ENCODE results near the gene VAC14.
"Not testable (repeated sequence)": the region's sequence is repeated elsewhere in the genome, so short reads cannot be mapped to it uniquely, and the experiment has no call there.

Gene VAC14

DNA sequence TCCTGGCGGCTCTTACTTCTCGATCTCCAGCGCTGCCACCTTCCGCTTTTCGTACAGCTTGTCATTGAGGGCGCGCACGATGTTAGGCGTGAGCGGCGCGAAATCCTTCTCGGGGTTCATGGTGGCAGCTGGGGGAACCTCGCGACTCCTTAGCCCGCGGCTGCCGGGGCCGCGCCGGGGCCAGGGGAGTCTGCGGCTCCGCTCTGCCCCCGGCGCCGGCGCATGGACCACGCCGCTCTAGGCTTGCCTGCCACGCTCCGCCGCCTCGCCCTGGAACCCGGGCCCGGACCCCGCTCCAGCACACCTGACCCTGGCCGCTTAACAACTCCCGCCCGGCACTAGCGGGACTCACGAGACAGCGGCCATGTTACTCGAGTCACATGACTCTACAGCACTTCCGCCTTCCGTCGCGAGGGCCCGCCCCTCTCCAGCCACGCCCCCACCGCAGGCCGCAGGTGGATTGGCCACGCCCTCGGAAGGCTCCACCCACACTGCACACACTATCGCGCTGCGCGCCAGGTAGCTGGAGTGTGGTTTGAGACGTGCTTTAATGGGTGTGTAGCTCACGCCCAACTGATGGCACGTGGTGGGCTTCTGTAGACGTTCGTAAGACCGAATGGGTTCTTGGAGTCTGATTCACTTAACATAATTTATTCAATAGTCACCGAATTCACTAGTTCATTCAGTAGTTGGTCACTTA lies at the start of gene VAC14:
TSS of gene VAC14 (minus strand) at position 378 of the 700 bp plus-strand sequence. CDS start at position 120, 258 bp downstream.
- peak; percentile 95 to 97 for DNase-seq

DNA sequence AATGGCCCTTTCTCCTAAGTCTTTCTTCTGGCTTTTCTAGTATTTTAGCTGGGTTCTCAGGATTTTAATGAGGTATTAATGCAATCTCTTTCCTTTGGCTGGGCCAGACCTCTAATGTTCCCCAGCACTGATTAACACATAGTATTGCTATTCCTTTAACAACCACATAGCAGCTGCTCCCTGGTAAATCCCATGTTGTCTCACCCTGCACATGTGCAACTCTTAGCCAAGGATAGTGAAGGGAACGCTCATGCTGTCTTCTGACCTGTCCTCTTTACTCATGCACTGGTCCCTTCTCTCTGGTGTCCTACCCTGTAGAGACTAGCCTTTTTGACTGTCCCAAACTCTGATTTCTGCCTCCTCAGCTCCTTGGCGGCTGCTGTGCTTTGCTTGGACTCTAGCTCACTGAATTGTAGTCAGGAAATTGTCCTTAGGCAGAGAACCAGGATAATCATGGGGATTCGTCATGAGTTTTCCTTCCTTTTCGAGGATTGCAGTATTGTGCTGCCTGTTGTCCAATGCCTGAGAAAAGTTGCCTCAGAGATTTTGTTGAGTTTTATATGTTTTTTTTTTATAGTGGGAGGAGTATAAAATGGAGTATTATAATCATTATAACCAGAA lies 22.6 kb upstream of the VAC14 start:
- not testable (repeated sequence) for DNase-seq

DNA sequence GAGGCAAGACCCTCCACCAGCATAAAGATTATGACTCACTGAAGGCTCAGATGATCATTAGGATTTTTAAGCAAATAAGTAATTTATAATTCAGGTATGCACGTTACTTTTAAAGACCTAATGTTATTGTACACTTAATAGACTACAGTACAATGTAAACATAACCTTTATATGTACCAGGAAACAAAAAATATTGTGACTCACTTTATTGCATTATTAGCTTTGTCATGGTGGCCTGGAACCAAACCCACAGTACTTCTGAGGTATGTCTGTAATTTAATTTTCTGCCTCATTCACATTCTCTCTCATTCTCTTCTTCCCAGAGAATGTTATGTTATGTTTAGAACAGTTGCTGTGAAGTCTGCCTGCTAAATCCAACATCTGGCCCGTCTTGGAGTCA lies 21.8 kb upstream of the VAC14 start:
- not testable (repeated sequence) for DNase-seq

DNA sequence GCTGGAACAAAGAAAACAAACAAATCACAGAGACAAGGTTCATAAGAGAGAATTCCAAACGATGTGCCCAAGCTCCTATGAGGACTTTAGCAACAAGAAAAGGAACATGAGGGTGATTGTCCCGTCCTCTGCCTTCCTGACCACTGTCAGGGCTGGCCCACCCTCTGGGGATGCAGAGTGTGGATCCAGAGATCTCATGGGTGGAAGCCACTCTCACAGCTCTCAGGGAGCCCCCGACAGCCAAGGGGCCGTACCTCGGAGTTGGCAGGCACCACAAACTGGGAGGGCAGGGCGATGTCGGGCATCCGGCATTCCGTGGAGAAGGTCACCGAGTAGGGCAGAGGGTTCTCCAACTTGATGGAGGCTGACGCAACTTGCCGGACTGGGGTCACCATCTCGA lies 17.1 kb upstream of the VAC14 start:
- not testable (repeated sequence) for DNase-seq

DNA sequence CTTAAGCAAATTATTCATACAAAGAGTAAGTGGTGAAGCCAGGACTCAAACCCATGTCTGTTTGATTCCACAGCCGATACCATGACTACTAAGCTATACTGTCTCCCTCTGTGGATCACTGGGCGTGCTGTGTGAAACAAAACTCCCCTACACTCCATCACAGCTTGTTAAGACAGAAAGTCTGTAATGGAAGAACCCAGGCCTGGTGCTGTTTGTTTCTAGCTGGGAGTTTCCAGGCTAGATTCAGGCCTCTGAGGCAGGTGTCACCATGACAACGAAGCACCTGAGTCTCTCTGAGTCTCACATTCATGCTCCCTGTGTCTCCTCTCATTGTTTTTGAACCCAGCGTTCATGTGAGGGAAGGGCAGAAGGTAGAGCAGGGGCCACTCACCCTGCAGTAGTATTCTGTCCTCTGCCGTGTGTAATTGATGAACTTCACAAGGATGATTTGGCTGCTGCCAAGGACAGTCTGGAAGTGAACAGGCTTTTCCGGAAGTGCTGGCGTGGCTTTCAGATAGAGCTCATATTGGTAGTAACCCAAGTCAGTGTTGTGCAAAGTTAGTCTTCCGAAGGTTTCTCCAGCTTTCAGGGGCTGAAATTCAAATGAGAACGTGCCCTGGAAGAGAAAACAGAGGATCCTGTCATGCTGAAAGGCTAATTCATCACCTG lies 8.6 kb upstream of the VAC14 start:
- no peak for DNase-seq

DNA sequence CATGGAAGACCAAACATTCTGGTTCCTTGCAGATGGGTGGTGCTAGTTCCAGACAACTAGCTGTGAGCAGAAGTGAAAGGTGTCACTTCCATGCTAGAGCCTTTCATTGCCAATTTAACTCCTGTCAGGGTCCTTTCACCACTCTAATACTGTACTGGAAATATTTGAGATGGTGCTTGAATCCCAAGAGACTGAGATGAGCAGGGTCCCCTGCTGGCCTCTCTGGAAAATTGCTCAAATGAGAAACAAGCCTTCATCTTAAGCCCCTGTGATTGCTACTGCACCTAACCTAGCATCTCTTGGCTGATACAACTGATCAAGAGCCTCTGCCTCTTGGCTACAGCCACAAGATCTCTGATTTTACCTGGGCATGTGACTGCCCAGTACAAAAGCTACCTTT lies 7.4 kb upstream of the VAC14 start:
- no peak for DNase-seq

DNA sequence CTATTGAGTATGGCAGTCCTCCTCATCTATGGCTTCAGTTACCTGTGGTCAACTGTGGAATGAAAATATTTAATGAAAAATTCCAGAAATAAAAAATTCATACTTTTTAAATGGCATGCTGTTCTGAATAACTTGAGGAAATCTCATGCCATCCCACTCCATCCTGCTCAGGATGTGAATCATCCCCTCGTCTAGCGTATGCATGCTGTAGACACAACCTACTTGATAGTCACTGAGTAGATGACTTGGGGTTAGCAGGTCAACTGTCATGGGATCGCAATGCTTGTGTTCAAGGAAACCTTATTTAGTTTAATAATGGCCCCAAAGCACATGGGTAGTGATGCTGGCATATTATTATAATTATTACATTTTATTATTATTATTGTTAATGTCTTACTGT lies 4.8 kb upstream of the VAC14 start:
- DNase-seq, result no peak

DNA sequence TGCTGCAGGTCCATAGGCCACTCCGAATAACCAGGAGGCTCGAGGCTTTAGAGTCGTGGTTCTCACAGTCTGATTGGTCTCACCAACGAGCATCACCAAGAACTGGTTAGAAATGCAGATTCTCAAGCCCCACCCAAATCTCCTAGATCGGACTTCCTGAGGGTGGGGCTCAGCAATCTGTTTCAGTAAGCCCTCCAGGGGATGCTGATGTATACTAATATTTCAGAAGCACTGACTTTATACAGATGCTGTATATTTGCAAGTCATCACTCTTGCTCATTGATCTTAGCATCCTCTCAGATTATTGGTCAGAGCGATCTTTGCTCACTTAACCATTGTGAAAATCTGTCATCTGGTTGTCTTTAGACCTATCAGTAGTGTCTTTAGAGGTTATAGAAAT lies 4.4 kb upstream of the VAC14 start:
- no peak for DNase-seq

DNA sequence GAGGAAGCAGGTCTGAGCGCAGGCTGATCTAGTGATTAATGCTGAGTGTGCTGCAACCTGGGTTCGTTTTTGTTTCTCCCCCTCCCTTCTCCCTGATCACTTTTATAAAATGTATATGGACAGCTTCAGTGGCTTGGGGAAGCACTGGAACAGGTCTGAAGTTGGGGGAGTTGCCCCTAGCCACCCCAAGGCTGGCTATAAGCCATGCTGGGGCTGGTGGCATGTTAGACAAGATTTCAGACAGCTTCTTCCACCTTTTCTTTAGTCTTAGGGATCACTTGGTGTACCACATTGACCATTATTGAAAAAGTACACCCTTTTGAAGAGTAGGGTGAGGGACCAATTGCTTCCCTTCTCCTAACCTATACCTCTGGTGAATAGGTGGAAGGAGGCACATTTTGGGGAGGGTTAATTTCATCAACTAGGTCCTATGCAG lies 3.8 kb upstream of the VAC14 start:
- no peak for DNase-seq

DNA sequence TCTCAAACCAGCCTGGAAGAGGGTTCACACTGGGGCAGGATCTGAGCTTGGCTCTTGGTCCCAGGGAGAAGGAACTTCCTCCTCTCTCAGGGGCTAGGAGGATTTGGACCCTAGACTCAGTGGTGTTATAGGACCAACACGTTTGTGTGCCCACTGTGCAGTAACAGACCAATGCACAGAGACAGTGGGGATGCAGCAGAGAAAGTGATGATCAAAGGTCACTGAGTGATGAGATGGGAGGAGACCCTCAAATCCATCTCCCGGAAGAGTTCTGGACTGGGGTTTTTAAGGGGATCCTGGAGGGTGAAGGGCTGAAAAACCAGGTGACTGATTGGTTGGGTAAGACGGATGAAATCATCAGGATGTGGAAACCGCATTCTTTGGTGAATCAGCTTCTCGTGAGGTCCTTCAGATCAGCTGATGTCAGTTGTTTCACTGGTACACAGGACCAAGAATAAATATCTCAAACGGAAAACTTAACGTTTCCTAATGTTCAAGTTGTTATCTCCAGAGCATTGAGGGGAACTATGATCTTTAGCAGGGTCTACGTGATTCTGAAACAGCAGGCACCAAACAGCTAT lies 3.3 kb upstream of the VAC14 start:
- DNase-seq, result no peak

DNA sequence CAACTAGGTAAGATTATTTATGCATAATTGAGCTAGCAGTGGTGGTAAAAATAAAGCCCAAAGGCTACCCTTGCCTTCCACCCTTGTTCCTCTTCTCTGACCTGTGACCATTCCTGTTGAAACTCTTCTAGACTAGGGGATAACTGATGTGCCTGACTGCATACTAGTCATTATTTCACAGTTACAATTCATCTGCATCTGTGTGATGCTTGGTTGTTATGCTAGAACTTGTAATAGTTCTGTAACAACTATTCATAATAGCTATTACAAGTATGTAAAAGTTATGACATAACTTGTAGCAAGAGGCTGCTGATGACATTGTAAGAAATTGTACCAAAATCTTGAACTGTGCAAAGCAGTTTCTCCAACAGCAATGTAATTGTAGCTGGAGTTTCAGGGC lies 2.4 kb upstream of the VAC14 start:
- DNase-seq, result no peak

DNA sequence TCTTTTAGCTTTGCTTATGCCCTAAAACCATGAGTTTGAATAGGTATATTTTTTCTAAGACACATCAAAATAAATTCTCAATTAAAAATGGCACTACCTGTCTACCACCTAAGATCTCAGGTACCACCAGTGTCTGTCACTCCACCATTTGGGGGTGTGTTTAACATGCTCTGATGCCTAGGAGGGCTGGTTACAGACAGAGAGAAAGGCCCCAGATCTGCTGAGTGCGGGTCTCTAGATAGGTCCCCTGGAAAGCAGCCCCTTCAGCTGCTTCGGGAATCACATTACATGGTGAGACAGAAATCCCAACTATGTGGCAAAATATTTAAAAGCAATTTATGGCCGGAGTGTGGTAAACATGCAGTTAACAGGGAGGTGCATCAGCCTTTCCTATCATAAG lies 653 bp upstream of the VAC14 start:
- no peak for DNase-seq

DNA sequence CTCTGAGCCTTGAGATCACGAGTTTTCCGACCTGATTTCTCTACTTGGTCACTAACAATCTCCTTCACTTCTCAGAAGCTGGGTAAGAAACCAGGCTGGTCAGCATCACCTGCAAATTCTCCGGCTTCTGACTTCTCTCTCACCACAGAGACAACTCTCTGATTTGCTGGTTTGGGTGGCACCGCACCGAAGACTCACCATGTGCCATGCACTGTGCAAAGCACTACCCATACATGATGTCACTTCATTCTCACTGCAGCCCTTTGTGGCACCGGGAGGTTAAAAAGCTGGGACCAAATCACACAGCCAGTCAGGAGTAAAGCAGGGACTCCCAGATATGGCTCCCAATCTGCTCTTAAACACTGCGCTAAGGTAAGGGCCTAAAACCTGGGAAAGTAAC lies 647 bp downstream of the VAC14 start:
- no peak for DNase-seq

DNA sequence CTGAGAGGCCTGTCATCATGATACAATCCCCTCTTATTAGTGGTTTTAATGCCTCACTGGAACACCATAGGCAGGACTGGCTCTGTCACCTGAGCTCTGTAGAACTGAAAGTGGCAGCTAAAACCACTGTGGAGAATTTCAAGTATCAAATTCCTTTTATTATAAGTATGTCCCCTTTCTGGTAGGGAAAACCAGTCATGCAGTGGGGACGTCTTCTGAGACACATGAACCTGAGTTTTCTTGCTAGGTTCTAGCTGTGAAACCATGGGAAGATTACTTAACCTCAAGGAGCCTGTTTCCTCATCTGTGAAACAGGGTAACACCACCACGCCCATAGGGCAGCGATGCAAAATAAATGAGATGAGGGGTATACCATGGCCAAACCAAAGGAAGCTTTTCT lies 4.7 kb downstream of the VAC14 start:
- no peak for DNase-seq

DNA sequence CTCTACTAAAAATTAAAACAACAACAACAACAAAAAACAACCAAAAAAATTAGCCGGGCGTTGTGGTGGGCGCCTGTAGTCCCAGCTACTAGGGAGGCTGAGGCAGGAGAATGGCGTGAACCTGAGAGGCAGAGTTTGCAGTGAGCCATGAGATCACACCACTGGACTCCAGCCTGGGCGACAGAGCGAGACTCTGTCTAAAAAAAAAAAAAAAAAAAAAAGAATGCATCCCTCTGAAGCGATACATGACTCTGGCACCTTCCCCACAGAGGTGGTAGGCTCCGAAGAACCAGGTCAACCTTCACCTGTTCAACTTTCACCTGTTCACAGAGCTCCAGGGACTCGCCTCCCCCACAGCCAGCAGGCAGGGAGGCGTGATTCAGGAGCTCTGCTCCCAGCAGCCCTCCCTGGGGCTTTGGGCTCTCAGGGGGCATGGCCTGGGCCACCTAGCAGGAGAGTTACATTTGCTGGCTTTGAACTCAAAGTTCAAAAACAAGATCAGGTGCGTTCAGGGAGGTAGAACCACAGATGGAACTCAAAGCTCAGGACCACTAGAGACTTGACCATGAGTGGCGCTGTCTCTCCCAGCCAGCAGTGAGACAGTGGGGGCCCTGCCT lies 5.6 kb downstream of the VAC14 start:
- DNase-seq, result no peak

DNA sequence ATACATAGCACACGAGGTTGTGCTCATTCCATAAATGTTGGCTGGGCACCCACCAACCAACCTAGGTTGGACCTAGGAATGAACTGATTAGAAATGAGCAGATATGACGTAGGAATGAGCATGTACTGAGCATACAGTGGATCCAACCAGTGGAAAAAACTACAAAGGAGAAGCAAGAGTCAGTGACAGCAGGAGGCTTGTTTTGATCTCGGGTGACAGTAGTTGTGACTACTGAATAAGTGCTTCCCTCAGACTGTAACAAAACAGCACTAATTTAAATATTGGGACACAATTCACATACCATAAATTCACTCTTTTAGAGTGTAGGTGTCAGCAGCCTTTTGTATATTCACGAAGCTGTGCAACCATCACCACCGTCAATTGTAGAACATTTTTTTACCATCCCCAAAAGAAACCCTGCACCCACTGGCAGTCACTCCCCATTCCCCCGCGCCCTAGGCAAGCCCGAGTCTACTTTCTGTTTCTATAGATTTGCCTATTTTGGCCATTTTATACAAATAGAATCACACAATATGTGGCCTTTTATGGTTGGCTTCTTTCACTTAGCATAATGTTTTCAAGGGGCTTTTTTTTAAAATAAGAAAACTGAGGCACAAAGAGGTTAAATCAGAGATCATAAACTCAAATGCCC lies 7.0 kb downstream of the VAC14 start:
- DNase-seq, result no peak

DNA sequence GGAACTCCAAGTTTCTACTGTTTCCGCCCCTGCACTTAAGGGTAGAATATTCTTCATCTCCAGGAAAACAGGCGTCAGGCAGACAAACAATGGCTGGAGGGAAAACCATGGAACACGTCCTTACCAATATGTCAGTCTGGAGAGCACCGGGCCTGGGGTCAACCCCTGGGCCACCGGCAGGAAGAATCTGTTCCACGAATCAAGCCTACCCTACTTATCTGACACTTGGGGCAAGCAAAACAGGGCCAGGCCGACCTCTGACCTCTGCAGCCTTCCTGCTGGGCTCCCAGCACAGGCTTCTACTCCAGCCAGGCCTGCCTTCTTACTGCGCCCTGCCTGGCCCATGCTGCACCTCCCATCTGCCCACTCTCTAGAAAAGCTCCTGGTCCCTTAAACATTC lies 10.1 kb downstream of the VAC14 start:
- no peak for DNase-seq

DNA sequence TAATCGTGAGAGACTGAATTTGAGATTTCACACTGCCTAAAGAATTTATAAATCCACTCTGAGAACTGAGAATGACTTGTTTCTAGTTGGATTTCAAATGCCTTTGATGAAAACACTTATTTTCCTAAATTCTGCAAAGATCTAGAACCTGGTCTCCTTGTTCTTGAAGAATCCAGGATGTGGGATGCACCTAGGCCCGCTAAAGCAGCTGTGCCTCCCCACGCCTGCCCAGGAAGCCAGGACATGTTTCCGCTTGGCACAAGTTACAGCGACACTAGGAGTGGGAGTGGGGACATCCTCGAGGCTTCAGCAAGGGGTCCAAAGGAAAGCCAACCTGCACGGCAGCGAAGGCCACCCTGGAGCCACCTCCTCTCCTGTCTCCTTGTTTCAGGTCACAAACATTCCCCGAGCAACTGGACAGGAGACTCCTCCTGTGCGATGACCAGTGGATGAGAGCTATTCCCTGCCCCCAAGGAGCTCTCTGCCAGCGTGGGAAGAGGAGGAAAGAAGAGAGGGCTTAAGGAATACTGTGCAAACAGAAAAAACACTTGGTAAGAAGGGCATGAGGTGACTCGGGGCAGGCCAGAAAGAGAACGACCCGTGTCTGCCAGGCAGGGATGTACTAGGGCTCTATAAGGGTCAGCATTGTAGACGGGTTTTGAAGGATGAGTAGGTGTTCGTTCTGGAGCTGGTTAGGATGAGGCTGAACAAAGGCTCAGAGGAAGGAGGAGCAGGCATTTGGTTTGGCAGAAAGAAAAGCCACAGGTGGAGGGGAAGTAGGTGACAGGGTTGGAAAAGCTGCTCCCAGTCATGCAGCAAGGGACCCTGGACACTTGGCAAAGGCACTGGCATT lies 11.1 kb downstream of the VAC14 start:
- DNase-seq, result no peak

DNA sequence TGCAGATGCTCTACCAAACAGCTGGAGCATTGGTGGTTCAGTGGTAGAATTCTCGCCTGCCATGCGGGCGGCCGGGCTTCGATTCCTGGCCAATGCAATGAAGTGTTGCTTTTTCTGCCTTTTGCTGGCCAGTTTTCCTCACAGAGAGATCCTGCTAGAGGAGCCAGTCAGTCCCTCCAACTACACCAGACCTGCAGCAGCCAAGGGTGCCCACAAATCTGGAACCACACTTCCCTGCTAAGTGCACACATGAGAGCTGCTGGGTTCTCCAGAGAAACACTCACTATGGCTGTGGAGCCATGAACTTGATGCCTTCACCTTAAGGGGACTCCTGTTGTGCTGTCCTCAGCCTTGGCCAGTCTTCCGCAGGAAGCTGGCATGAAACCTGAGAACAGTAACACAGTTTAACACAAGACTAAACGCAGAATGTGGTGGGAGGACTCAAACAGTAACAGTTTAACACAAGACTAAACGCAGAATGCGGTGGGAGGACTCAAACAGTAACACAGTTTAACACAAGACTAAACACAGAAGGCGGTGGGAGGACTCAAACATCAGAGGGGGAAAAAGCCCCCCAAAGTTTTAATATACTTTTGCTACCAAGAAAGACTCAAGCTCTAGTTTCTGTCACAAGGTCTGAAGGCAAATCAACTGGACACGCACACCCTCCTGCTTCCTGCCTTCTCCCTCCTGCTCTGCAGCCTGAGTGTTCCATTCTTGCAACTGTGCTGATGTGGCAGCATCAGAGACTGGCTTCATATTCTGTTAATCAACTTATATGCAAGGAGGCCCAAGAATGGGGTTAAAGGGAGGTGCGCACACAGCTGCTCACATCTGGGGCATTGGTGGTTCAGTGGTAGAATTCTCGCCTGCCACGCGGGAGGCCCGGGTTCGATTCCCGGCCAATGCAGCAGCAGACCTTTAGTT lies 12.0 kb downstream of the VAC14 start:
- DNase-seq, result no peak

DNA sequence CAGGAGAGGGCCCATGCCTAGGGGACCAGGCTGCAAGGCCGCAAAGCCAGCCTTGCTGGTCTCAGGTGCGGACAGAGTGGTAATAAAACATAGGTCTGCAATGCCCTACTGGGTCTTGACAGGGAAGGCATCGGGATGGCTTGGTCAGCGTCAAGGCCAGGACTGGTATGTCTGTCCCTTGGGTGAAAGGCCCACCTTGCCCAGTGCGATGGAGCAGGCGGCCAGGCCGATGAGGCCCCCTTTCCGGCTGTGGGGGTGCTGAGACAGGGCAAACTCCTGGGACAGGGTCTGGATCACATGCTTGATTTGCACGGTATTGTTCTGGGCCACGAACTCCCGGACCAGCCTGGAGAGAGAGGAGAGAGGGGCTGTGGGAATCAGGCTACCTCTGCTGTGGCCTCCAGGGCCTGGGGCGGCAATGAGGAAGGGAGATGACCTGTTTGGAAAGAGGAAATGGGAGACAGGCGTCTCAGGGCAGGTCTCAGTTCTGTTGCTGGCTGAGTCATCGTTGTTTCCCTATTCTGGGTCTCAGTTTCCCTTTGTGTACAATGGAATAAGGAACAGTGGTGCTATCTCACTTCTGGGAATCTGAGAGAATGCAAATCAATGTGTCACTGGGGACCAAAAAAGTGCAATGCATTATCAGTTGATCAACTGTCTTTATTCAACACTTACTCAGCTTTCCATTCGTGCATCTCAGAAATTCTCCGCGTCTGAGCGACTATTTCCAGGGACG lies 14.8 kb downstream of the VAC14 start:
- DNase-seq, result no peak

Data from CD4-positive, alpha-beta T cell treated with Interleukin-1 beta for 1 hour (primary cell).